GM18505 (cell line): ENCODE measurements around the gene JUND.
A peak's percentile ranks its signal among the peaks of the same experiment; 100 is the strongest.

Experiments
- ATAC-seq: cut with Tn5 transposase; IDR thresholded peaks from one replicate; pipeline ENCODE4 v1.9.1; 2021; ENCODE audit not compliant: unreplicated experiment
- POLR2A ChIP-seq: IDR thresholded peaks from 4 replicates; pipeline ENCODE4 v1.6.1; 2011; ENCODE audit warnings: borderline replicate concordance; ENCODE audit not compliant: insufficient read depth, insufficient read length; ENCODE audit errors: extremely low read depth

Gene JUND

GRCh38 chr19:18291019-18291524 lies 9.7 kb upstream of the JUND start:
- ATAC-seq, result peak; percentile 4
- no peak for TF ChIP-seq POLR2A

- ATAC-seq, result no peak
- TF ChIP-seq POLR2A, result no peak
These were observed 9.0 kb upstream of the JUND start for GRCh38 chr19:18290302-18291018.

- no peak for ATAC-seq
- no peak for TF ChIP-seq POLR2A
These were observed 8.3 kb upstream of the JUND start for GRCh38 chr19:18289471-18290301.

GRCh38 chr19:18287836-18288772 lies 6.7 kb upstream of the JUND start:
- no peak for ATAC-seq

GRCh38 chr19:18286973-18287635 lies 5.7 kb upstream of the JUND start:
- no peak for TF ChIP-seq POLR2A
- ATAC-seq, result no peak

More at GRCh38 chr19:18287836-18288772, 6.7 kb upstream of the JUND start:
- TF ChIP-seq POLR2A, result no peak

DNA sequence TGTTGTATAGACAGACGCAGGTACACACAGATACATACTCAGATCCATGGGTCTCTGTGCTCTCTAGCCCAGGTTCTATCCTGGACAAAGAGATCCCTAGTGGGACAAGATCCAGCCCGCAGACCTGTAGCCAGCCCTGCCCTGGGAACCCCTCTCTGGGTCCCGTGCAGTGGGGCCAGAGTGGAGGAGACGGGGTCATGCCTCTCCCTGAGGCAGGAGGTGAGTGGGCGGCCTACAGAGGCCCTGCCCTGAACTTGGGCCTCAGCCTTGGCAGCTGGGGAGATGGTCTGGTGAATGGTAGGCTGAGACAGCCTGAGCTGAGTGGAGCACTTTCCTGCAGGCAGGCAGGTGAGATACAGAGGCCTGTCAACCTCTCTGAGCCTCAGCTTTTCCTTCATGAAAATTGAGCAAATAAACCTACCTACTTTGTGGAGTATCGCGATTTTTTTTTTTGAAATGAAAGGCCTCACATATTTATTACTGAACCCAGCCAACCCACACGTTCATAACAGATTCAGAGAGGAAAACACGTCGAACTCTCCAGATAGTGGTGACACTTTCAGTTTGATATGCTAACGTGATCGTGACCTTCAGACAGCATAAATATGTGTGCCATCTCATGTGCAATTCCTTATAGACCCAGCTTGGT lies 3.4 kb upstream of the JUND start:
- ATAC-seq, result no peak
- no peak for TF ChIP-seq POLR2A

DNA sequence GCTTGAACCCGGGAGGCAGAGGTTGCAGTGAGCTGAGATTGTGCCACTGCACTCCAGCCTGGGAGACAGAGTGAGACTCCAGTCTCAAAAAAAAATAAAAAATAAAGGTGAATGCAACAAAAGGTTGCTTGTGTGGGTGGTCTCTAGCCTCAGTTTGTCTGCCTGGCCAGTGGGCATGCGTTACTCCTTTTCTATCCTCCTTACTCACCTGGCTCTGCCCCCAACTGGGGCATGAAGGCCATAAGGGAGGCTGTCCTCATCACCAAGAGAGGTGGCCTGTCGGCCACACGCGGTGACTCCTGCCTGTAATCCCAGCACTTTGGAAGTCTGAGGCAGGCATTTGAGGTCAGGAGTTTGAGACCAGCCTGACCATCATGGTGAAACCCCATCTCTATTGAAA lies 1.9 kb upstream of the JUND start:
- no peak for ATAC-seq
- TF ChIP-seq POLR2A, result no peak

- no peak for TF ChIP-seq POLR2A
- ATAC-seq, result no peak
These were observed 1.3 kb upstream of the JUND start for GRCh38 chr19:18282788-18283141.

GRCh38 chr19:18282021-18282787 lies 782 bp upstream of the JUND start:
- ATAC-seq, result no peak
- no peak for TF ChIP-seq POLR2A

- peak; percentile 3 for ATAC-seq
- TF ChIP-seq POLR2A, result peak; percentile 76
These were observed 958 bp downstream of the JUND start for GRCh38 chr19:18280247-18281081.
